K562 (cell line): ENCODE data around the gene PITX2.

Experiments
- ETV1 ChIP-seq: fragments of 450-650 bp; conservative IDR thresholded peaks from 2 replicates; pipeline ENCODE4 v1.6.1; 2016; ENCODE audit warnings: missing genetic modification characterization, control low read depth, low read depth, missing compliant biosample characterization
- GATA2 ChIP-seq: sonication (generic); formaldehyde crosslinking; IDR thresholded peaks from 2 replicates; pipeline ENCODE4 v1.4.0; 2020; ENCODE audit warnings: mild to moderate bottlenecking, missing genetic modification reagents
- NCOA4 ChIP-seq: fragments of 450-650 bp; IDR thresholded peaks from 2 replicates; pipeline ENCODE4 v1.6.1; 2018; ENCODE audit warnings: mild to moderate bottlenecking; ENCODE audit not compliant: partially characterized antibody
- POLR3G ChIP-seq: IDR thresholded peaks from 2 replicates; pipeline ENCODE4 v1.6.1; 2011; ENCODE audit not compliant: insufficient read length, insufficient replicate concordance; ENCODE audit errors: extremely low read depth
- PURB ChIP-seq: sonication (generic); formaldehyde crosslinking; IDR thresholded peaks from 2 replicates; pipeline ENCODE4 v1.9.0; 2021; ENCODE audit warnings: low read depth, mild to moderate bottlenecking, missing genetic modification reagents
- TCF15 ChIP-seq: fragments of 250-450 bp; sonication (Bioruptor Pico); IDR thresholded peaks from 2 replicates; pipeline ENCODE4 v1.8.0; 2022; ENCODE audit warnings: moderate library complexity, mild to moderate bottlenecking, inconsistent platforms
- TFE3 ChIP-seq: fragments of 450-650 bp; formaldehyde crosslinking; IDR thresholded peaks from 2 replicates; pipeline ENCODE4 v1.4.0; 2020; ENCODE audit warnings: mild to moderate bottlenecking, mixed read lengths
- XRCC4 ChIP-seq: IDR thresholded peaks from one replicate; pipeline ENCODE4 v1.6.1; 2011; ENCODE audit not compliant: insufficient read depth, insufficient read length; ENCODE audit errors: extremely low read depth
- ZNF384 ChIP-seq: IDR thresholded peaks from 2 replicates; pipeline ENCODE4 v1.6.1; 2012; ENCODE audit warnings: low read depth, low read length, improper control_type of control experiment
- ZNF561 ChIP-seq: fragments of 450-650 bp; formaldehyde crosslinking; conservative IDR thresholded peaks from 2 replicates; pipeline ENCODE4 v1.4.0; 2020; ENCODE audit warnings: mild to moderate bottlenecking, moderate library complexity
- TF ChIP-seq, protein P1 (sequence below), 3 experiments: IDR thresholded peaks in 2 of 3; conservative IDR thresholded peaks in 1 of 3; 2 replicates each; pipeline ENCODE4 v1.5.1; 2011 to 2012; ENCODE audit warnings: low read length in 3 of 3, mild to moderate bottlenecking in 3 of 3, control low read depth in 2 of 3, improper control_type of control experiment in 1 of 3, inconsistent platforms in 1 of 3, low read depth in 1 of 3, mixed read lengths in 1 of 3, moderate library complexity in 1 of 3; ENCODE audit not compliant: insufficient read depth in 2 of 3

- TF ChIP-seq, protein P1, sequence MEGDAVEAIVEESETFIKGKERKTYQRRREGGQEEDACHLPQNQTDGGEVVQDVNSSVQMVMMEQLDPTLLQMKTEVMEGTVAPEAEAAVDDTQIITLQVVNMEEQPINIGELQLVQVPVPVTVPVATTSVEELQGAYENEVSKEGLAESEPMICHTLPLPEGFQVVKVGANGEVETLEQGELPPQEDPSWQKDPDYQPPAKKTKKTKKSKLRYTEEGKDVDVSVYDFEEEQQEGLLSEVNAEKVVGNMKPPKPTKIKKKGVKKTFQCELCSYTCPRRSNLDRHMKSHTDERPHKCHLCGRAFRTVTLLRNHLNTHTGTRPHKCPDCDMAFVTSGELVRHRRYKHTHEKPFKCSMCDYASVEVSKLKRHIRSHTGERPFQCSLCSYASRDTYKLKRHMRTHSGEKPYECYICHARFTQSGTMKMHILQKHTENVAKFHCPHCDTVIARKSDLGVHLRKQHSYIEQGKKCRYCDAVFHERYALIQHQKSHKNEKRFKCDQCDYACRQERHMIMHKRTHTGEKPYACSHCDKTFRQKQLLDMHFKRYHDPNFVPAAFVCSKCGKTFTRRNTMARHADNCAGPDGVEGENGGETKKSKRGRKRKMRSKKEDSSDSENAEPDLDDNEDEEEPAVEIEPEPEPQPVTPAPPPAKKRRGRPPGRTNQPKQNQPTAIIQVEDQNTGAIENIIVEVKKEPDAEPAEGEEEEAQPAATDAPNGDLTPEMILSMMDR (IDR thresholded peaks at IDR 0.05 in 2 of 3, conservative IDR thresholded peaks at IDR 0.05 in 1 of 3; ENCODE audit: insufficient read depth in 2 of 3, low read depth in 1 of 3, low read length in 3 of 3) = no peak
- no peak for TF ChIP-seq TCF15 (CRISPR knock-in tag)
- TF ChIP-seq ZNF384 = no peak
- TF ChIP-seq NCOA4 = no peak
- TF ChIP-seq PURB (CRISPR knock-in tag) = no peak
- no peak for TF ChIP-seq ZNF561
- no peak for TF ChIP-seq POLR3G
- TF ChIP-seq XRCC4 = no peak
- no peak for TF ChIP-seq GATA2 (CRISPR knock-in tag)
- no peak for TF ChIP-seq TFE3 (CRISPR knock-in tag)
- no peak for TF ChIP-seq ETV1
These were observed 12.4 kb upstream of the PITX2 start for GRCh38 chr4:110635163-110635865.
